SK-N-SH (cell line): ENCODE data around the gene ZNF605. TPM values are rescaled to one million over a fixed set of nuclear protein-coding genes. Genes with fewer than 3 reads are reported as not detected.

Source experiments
- CTCF ChIA-PET: fragments of 300-600, 350-600 bp; formaldehyde crosslinking; extraction: SDS; loops from one replicate; lab custom pipeline; 2021; lab: Yijun Ruan, JAX
- POLR2A ChIA-PET: fragments of 350-600 bp; sonication (Branson Sonifier 250); formaldehyde crosslinking; extraction: SDS; loops from one replicate; lab custom pipeline; 2020; ENCODE audit warnings: antibody characterized with exemption, inconsistent platforms; lab: Yijun Ruan, JAX
- DNase-seq: peaks from one replicate; pipeline ENCODE4 v3.0.0; 2012
- H2AFZ ChIP-seq: fragments of 200-600 bp; sonication (generic); 2 replicates; pipeline ENCODE4 v1.8.1; 2016; ENCODE audit warnings: antibody characterized with exemption, mild to moderate bottlenecking, low read depth
- H3F3A ChIP-seq: fragments of 200-600 bp; sonication (generic); replicated peaks from 2 replicates; pipeline ENCODE3; 2016; ENCODE audit warnings: antibody characterized with exemption, mild to moderate bottlenecking; ENCODE audit not compliant: insufficient read depth
- H3K27ac ChIP-seq, 2 experiments: fragments of 200-500 bp in 1 of 2; fragments of 200-600 bp in 1 of 2; sonication (Bioruptor generic) in 1 of 2; sonication (generic), shearing (Covaris generic) in 1 of 2; 2 replicates each; pipeline versions ENCODE4 v1.5.1 to v1.6.1; 2014 to 2016; ENCODE audit warnings: low read depth in 2 of 2, inconsistent platforms in 1 of 2, low read length in 1 of 2, mild to moderate bottlenecking in 1 of 2, mixed read lengths in 1 of 2
- H3K27me3 ChIP-seq: fragments of 200-600 bp; sonication (generic), shearing (Covaris generic); 2 replicates; pipeline ENCODE4 v1.6.1; 2016; ENCODE audit warnings: mixed run types; ENCODE audit not compliant: insufficient read depth
- H3K36me3 ChIP-seq, 2 experiments: fragments of 200-500 bp in 1 of 2; fragments of 200-600 bp in 1 of 2; sonication (Bioruptor generic) in 1 of 2; sonication (generic) in 1 of 2; replicated peaks in 1 of 2; 2 replicates each; pipeline versions ENCODE3 to v1.5.1; 2014 to 2016; ENCODE audit warnings: low read length in 1 of 2, mild to moderate bottlenecking in 1 of 2; ENCODE audit not compliant: insufficient read depth in 2 of 2, control insufficient read depth in 1 of 2
- H3K4me1 ChIP-seq, 2 experiments: fragments of 200-500 bp in 1 of 2; fragments of 200-600 bp in 1 of 2; sonication (Bioruptor generic) in 1 of 2; sonication (generic), shearing (Covaris generic) in 1 of 2; 2 replicates each; pipeline versions ENCODE4 v1.5.1 to v1.6.1; 2014 to 2016; ENCODE audit warnings: low read depth in 1 of 2, low read length in 1 of 2, mixed run types in 1 of 2; ENCODE audit not compliant: insufficient read depth in 2 of 2, control insufficient read depth in 1 of 2
- H3K4me2 ChIP-seq: fragments of 200-600 bp; sonication (generic), shearing (Covaris generic); 2 replicates; pipeline ENCODE4 v1.6.1; 2017; ENCODE audit warnings: mixed run types
- H3K4me3 ChIP-seq, 2 experiments: fragments of 200-500 bp in 1 of 2; fragments of 200-600 bp in 1 of 2; sonication (Bioruptor generic) in 1 of 2; sonication (generic), shearing (Covaris generic) in 1 of 2; 2 replicates each; pipeline versions ENCODE4 v1.5.1 to v1.8.1; 2014 to 2016; ENCODE audit warnings: low read depth in 2 of 2, inconsistent platforms in 1 of 2, low read length in 1 of 2, mild to moderate bottlenecking in 1 of 2, mixed read lengths in 1 of 2, moderate library complexity in 1 of 2
- H3K79me2 ChIP-seq: fragments of 200-600 bp; sonication (generic); 2 replicates; pipeline ENCODE4 v1.8.1; 2017; ENCODE audit warnings: mild to moderate bottlenecking; ENCODE audit not compliant: insufficient read depth
- H3K9ac ChIP-seq: fragments of 200-600 bp; sonication (generic); 2 replicates; pipeline ENCODE4 v1.6.1; 2017; ENCODE audit warnings: mixed run types
- H3K9me2 ChIP-seq: fragments of 200-600 bp; sonication (generic); 2 replicates; pipeline ENCODE4 v1.6.1; 2017; ENCODE audit warnings: mixed run types
- H3K9me3 ChIP-seq: fragments of 200-600 bp; sonication (generic); 2 replicates; pipeline ENCODE4 v1.6.1; 2017; ENCODE audit warnings: mixed run types, mild to moderate bottlenecking, moderate library complexity
- H4K20me1 ChIP-seq: fragments of 200-600 bp; sonication (generic); 2 replicates; pipeline ENCODE4 v1.6.1; 2017; ENCODE audit warnings: mild to moderate bottlenecking, mixed run types; ENCODE audit not compliant: insufficient read depth
- CTCF ChIP-seq: fragments of 200-600 bp; sonication (generic); IDR thresholded peaks from 2 replicates; pipeline ENCODE4 v1.6.1; 2017; ENCODE audit warnings: antibody characterized with exemption, mild to moderate bottlenecking, moderate library complexity
- ELF1 ChIP-seq: IDR thresholded peaks from 2 replicates; pipeline ENCODE4 v1.4.0; 2012
- EP300 ChIP-seq, 2 experiments: IDR thresholded peaks; 2 replicates each; pipeline versions ENCODE4 v1.4.0 to v1.6.1; 2012; ENCODE audit warnings: borderline replicate concordance in 1 of 2, low read depth in 1 of 2, low read length in 1 of 2
- FOSL2 ChIP-seq: IDR thresholded peaks from 2 replicates; pipeline ENCODE4 v1.4.0; 2012; ENCODE audit warnings: low read depth, mild to moderate bottlenecking, moderate library complexity, borderline replicate concordance
- FOXM1 ChIP-seq: IDR thresholded peaks from 2 replicates; pipeline ENCODE4 v1.4.0; 2012; ENCODE audit warnings: low read depth, mild to moderate bottlenecking
- GABPA ChIP-seq: IDR thresholded peaks from 2 replicates; pipeline ENCODE4 v1.4.0; 2012; ENCODE audit warnings: low read depth, mild to moderate bottlenecking
- GATA2 ChIP-seq: sonication (generic); formaldehyde crosslinking; IDR thresholded peaks from 2 replicates; pipeline ENCODE4 v1.5.0; 2020; ENCODE audit warnings: mild to moderate bottlenecking, missing genetic modification reagents
- JUND ChIP-seq: IDR thresholded peaks from 2 replicates; pipeline ENCODE4 v1.4.0; 2012
- MXI1 ChIP-seq: IDR thresholded peaks from 2 replicates; pipeline ENCODE4 v1.6.1; 2012; ENCODE audit warnings: mild to moderate bottlenecking, low read depth, low read length, improper control_type of control experiment
- POLR2AphosphoS5 ChIP-seq: IDR thresholded peaks from 2 replicates; pipeline ENCODE4 v1.6.1; 2012; ENCODE audit warnings: low read depth, low read length
- RCOR1 ChIP-seq: fragments of 150-350 bp; IDR thresholded peaks from 2 replicates; pipeline ENCODE4 v1.6.1; 2017; ENCODE audit warnings: antibody characterized with exemption, low read length
- REST ChIP-seq: IDR thresholded peaks from 2 replicates; pipeline ENCODE4 v1.6.1; 2012; ENCODE audit warnings: mild to moderate bottlenecking, low read depth, low read length, moderate library complexity
- SMC3 ChIP-seq: IDR thresholded peaks from 2 replicates; pipeline ENCODE4 v1.6.1; 2012; ENCODE audit warnings: low read depth, low read length, improper control_type of control experiment
- TCF12 ChIP-seq: IDR thresholded peaks from 2 replicates; pipeline ENCODE4 v1.4.0; 2012
- USF2 ChIP-seq: fragments of 150-350 bp; IDR thresholded peaks from 2 replicates; pipeline ENCODE4 v1.6.1; 2017; ENCODE audit warnings: antibody characterized with exemption, low read length, low read depth, borderline replicate concordance
- WGBS: methylation state at CpG from one replicate; pipeline ENCODE4 v1.1.6; 2017; ENCODE audit warnings: low lambda C conversion rate; 5-methylcytosine and 5-hydroxymethylcytosine counted together
- polyA plus RNA-seq, 3 experiments: library from polyadenylated mRNA; depleted of rRNA; stranded (reverse); fragments of >200 nt; gene quantifications; 2 replicates each; pipeline ENCODE4 v1.2.3, GENCODE V29; 2012
- TF ChIP-seq, protein P1 (sequence below): IDR thresholded peaks from 2 replicates; pipeline ENCODE4 v1.4.0; 2012; ENCODE audit warnings: low read depth

The ZNF605 gene
- polyA plus RNA-seq, 1 of the 3 experiments (the other 2 are of a cell fraction) = 4.0 TPM

DNA sequence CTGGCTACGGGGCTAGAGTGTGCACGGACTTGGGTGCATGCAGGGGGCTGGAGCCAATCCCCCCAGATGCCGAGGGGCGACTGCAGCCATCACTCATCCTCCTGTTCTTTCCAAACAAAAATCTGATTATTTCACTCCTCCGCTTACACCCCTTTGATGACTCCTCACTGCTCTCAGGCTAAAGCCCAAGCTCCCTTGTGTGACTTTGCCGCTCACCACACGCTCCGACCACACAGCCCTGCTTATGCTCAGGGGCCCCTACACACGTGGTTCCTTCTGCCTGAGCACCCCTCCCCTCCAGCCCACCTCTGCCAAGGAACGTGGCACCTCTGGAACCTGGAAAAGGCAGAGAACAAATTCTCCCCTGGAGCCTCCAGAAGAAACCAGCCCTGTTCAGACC is 82.4 kb downstream of the ZNF605 start:
- Histone ChIP-seq H3K9ac (no peak overlapping the region), H3K27ac (no peak overlapping the region), H3K9me3 (no peaks in the 10 kb centered on the region), H3F3A (peaks cover 3% of the 10 kb centered on the region)
- TF ChIP-seq USF2 (no peak), SMC3 (no peak), REST (no peak), MXI1 (no peak), TCF12 (no peak), EP300 (IDR thresholded peaks at IDR 0.05; ENCODE audit: borderline replicate concordance in 1 of 2, low read depth in 1 of 2, low read length in 1 of 2) (no peak), FOSL2 (no peak), POLR2AphosphoS5 (no peak), JUND (no peak), GATA2 (CRISPR knock-in tag) (no peak), CTCF (no peak), RCOR1 (no peak), GABPA (no peak), ELF1 (no peak), FOXM1 (no peak)
- TF ChIP-seq, protein P1, sequence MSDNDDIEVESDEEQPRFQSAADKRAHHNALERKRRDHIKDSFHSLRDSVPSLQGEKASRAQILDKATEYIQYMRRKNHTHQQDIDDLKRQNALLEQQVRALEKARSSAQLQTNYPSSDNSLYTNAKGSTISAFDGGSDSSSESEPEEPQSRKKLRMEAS = no peak
- TF ChIP-seq, all 33 proteins: peak for 0
- POLR2A ChIA-PET = no interaction called here
- CTCF ChIA-PET = no interaction called here
- 90% methylated on average over 6 of the region's 10 CpGs for WGBS
- Histone ChIP-seq H3K9me2 (no peaks in the 10 kb centered on the region), H3K79me2 (peaks cover 39% of the 10 kb centered on the region), H3K36me3 (peaks cover 55 to 63% of the 10 kb centered on the region in 2 experiments), H3K27me3 (no peaks in the 10 kb centered on the region), H2AFZ (no peak overlapping the region), H4K20me1 (no peaks in the 10 kb centered on the region), H3K4me3 (no peak overlapping the region), H3K4me1 (no peaks in the 10 kb centered on the region), H3K4me2 (no peak overlapping the region)
- DNase-seq = no peak
